Adipocyte (in vitro differentiated cells): ENCODE measurements around the gene NCOA4.

ENCODE experiments used
- DNase-seq: peaks from one replicate; pipeline ENCODE4 v3.0.0-alpha.2; 2015; ENCODE audit warnings: low read depth
- H3K27me3 ChIP-seq: replicated peaks from 2 replicates; pipeline ENCODE4 v1.7.0; 2013; ENCODE audit warnings: mild to moderate bottlenecking, low read length, moderate library complexity; ENCODE audit not compliant: control insufficient read depth, insufficient read depth
- H3K36me3 ChIP-seq: 2 replicates; pipeline ENCODE4 v1.7.0; 2013; ENCODE audit warnings: low read length, mild to moderate bottlenecking, moderate library complexity; ENCODE audit not compliant: control insufficient read depth, insufficient read depth, severe bottlenecking
- H3K4me1 ChIP-seq: 2 replicates; pipeline ENCODE4 v1.7.0; 2013; ENCODE audit warnings: mild to moderate bottlenecking, low read length, moderate library complexity; ENCODE audit not compliant: control insufficient read depth, insufficient read depth
- H3K4me3 ChIP-seq: 2 replicates; pipeline ENCODE4 v1.7.0; 2013; ENCODE audit warnings: mild to moderate bottlenecking, low read length, moderate library complexity
- H3K9ac ChIP-seq: 2 replicates; pipeline ENCODE4 v1.7.0; 2013; ENCODE audit warnings: mild to moderate bottlenecking, low read length, moderate library complexity
- H3K9me3 ChIP-seq: 2 replicates; pipeline ENCODE4 v1.7.0; 2013; ENCODE audit warnings: mild to moderate bottlenecking, low read length, moderate library complexity; ENCODE audit not compliant: control insufficient read depth

The NCOA4 gene

DNA sequence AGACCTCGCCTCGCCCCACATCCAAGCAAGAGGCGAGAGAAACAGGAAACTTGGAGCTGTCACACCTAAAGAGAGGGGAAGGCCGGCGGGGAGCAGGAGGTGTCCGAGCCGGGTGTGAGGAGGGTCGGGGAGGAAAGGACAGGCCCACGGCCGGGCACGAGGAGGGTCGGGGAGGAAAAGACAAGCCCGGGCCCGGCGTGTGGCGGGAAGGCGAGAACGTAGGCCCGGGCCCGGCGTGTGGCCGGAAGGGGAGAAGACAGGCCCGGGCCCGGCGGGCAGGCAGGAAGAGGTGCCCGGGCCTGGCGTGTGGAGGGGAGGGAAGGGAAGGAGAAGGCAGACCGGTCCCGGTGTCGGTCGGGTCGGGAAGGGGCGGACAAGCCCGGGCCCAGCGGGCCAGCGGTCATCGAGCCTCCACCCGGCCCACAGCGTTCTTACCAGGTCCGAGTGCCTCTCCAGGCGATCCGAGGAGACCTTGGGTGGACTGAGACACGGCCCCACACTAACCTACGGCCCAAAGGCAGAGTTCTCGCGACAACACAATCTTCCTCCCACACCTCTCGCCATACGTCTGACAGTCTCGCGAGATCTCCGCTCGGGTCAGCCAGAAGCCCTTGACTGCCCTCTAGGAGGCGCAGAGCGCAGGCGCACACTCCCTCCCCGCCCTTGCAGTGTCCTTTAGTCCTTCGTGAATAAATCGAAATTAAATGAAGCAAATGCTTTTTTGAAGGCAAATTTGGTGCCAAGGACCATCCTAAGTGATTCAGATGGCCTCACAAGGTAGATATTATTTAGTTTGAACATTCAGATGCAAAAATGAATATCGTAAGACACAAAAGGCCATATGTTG is at the start of gene NCOA4:
TSS of gene NCOA4 (minus strand) at position 533 of the 847 bp plus-strand sequence. CDS start 13,943 bp downstream, outside the sequence.
- peak; percentile 100 for DNase-seq

DNA sequence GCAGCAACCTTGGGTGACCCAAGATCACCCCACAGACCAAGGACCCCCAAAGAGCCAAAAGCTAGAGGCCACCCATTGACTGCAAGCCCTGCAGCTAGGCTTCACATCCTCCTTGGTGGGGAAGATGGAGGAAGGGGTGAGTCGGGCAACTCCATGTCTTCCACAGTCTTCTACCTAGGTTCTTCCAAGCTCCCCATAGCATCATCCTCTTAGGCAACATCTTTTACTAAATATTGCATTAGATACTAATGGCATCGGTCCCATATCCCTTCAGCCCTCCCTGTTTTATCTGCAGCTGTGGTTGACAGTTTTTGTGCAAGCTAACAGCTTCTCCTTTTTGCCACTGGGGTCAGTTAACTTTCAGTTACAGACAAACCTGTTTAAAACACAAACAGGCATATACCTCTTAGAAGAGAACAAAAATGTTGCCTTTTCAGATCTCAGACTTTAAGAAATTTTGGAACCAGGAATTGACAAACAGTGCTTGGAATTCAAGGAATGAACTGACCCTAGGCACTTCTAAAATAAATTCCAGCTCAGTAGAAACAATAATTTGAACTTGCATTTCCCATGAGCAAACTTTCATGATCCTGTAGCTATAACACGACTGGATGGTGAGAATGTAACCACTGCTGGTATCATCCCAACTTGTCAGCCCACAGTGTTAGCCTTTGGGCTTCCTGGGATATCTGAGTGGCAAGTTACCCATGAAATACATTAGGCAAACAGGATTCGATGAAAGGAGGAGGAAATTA is 49.6 kb upstream of the NCOA4 start:
- peak; percentile 7 for DNase-seq
- H3K4me1 ChIP-seq: peaks cover 6% of the 10 kb centered on the region
- peaks cover 8% of the 10 kb centered on the region for H3K27me3 ChIP-seq
- H3K36me3 ChIP-seq: no peaks in the 10 kb centered on the region
- no peaks in the 10 kb centered on the region for H3K9me3 ChIP-seq
- no peak overlapping the region for H3K9ac ChIP-seq
- no peak overlapping the region for H3K4me3 ChIP-seq

More for the DNA sequence above, at the start of gene NCOA4:
- Histone ChIP-seq H3K27me3 (no peaks in the 10 kb centered on the region), H3K9me3 (no peaks in the 10 kb centered on the region), H3K4me1 (peaks cover 47% of the 10 kb centered on the region), H3K4me3 (peak within 1 kb of the TSS; percentile 90), H3K9ac (peak within 1 kb of the TSS; percentile 96), H3K36me3 (no peaks in the 10 kb centered on the region)

DNA sequence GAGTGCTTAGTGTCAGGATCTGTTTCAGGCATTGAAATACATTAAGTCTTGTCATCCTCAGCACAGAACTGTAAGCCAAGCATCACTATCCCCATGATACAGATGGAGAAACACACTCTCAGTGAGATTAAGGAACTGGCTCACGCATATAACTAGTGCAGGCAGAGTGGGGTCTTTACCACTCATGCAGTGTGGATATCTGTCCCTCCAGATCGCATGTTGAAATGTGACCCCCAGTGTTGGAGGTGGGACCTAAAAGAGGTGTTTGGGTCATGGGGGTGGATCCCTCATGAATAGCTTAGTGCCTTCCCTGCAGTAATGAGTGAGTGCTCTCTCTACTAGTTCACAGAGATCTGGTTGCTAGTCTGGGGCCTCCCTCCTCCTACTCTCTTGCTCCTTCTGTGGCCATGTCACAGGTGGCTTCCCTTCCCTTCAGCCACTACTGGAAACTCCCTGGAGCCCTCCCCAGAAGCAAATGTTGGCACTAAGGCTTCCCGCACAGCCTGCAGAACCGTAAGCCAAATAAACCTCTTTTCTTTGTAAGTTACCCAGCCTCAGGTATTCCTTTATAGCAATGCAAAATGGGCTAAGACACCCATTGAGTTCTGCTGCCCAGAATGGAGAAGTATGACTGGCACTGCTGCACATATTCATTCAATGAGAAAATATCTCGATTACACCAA is 47.4 kb upstream of the NCOA4 start:
- H3K9me3 ChIP-seq: no peaks in the 10 kb centered on the region
- DNase-seq: no peak
- no peak overlapping the region for H3K9ac ChIP-seq
- H3K4me3 ChIP-seq: no peak overlapping the region
- H3K4me1 ChIP-seq: peaks cover 6% of the 10 kb centered on the region
- H3K36me3 ChIP-seq: no peaks in the 10 kb centered on the region
- H3K27me3 ChIP-seq: peaks cover 8% of the 10 kb centered on the region

DNA sequence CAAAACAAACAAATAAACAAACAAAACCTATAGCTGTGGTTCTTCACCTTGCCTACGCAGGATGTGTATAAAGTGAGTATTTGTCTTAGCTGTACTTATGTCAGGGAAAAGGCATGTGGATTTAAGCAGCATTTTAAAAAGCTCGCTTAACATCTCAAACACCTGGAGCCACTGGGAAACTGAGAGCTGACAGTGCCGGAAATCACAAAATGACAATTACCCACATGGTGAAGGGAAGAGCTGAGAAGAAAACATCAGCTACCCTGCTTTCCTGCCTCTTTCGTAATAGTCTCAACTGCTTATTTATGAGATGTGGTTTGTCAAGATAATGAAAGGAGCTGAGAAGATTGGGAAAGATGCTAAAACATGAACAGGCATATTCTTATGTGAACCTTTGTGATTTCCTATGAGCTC is 46.7 kb upstream of the NCOA4 start:
- Histone ChIP-seq H3K9ac (no peak overlapping the region), H3K4me3 (no peak overlapping the region), H3K9me3 (no peaks in the 10 kb centered on the region), H3K36me3 (no peaks in the 10 kb centered on the region), H3K4me1 (peaks cover 6% of the 10 kb centered on the region), H3K27me3 (peaks cover 8% of the 10 kb centered on the region)
- DNase-seq: peak; percentile 18

DNA sequence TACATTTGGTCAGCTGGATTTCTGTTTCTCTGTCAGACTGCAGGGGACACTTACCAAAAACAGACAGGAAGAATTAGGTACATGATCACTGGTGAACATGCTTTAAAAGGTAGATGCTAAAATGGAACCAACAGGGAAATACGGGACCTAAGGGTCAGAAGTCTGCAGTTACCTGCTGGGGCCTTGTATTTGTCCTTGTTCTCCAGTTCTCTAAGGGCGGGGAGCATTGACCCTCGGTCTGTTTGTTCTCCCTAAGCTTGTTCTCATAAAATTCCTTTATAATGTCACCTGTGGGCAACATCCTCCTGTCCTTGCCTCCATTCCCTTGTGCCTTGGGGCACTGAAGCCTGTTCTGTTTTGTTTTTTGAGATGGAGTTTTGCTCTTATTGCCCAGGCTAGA is 45.4 kb upstream of the NCOA4 start:
- Histone ChIP-seq H3K4me3 (no peak overlapping the region), H3K27me3 (peaks cover 8% of the 10 kb centered on the region), H3K9ac (no peak overlapping the region), H3K9me3 (no peaks in the 10 kb centered on the region), H3K36me3 (no peaks in the 10 kb centered on the region), H3K4me1 (peaks cover 6% of the 10 kb centered on the region)
- no peak for DNase-seq

DNA sequence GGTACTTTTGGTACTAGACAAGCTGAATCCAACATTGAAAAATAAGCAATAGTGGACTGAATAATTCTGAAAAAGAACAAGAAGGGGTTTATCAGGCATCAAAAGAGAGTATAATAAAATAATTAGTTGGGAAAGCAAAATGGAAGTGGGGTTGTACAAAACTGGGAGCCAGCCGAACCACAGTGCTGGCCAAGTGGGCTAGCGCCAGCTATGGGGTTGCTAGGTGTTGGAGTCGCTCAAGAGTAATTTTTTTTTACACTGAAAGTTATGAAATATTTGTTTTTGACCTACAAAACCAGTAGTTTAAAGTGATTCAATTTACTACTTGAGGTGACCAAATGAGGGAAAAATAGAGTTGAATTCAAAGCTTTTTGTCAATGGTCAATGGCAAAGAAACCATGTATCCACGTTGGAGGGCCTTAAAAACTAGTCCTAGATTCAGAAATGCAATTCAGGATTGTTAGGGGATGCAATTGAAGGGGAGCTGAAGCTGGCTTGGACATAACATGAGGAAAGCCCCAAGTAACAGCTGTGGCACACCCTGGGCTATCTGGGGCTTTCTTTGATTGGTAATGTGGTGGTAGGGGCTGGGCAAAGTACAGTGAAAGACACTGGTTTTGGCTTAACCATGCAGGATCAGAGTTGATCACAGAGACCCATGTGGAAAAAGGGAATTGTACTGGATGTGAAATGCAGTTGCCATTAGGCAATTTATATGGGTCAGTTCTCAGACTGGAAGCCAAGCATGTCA is 43.9 kb upstream of the NCOA4 start:
- no peak overlapping the region for H3K4me3 ChIP-seq
- H3K9me3 ChIP-seq: no peaks in the 10 kb centered on the region
- DNase-seq: no peak
- peaks cover 8% of the 10 kb centered on the region for H3K27me3 ChIP-seq
- no peaks in the 10 kb centered on the region for H3K36me3 ChIP-seq
- no peaks in the 10 kb centered on the region for H3K4me1 ChIP-seq
- no peak overlapping the region for H3K9ac ChIP-seq

DNA sequence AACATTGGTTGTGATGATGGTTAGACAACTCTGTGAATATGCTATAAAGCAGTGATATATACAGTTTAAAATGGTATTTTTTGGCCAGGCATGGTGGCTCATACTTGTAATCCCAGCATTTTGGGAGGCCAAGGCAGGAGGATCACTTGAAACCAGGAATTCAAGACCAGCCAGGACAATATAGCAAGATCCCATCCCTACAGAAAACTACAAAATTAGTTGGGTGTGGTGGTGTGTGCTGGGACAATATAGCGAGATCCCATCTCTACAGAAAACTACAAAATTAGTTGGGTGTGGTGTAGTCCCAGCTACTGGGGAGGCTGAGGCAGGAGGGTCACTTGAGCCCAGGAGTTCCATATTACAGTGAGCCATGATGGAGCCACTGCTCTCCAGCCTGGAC is 43.1 kb upstream of the NCOA4 start:
- Histone ChIP-seq H3K9ac (no peak overlapping the region), H3K27me3 (peaks cover 11% of the 10 kb centered on the region), H3K4me3 (no peak overlapping the region), H3K9me3 (no peaks in the 10 kb centered on the region), H3K4me1 (no peaks in the 10 kb centered on the region), H3K36me3 (no peaks in the 10 kb centered on the region)
- no peak for DNase-seq

DNA sequence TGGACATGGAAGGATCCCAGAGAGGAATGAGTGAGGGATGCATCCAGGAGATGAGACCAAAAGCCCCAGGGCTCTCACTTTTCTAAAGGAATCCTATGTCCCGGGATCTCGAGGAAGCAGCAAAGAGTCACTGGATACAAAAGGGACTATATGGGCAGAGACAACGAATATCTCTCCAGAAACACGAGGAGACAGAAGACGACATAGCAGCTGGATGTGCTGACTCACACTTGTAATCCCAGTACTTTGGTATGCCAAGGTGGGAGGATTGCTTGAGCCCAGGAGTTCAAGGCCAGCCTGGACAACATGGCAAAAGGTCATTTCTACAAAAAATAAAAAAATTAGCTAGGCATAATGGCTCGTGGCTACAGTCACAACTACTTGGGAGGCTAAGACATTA is 40.3 kb upstream of the NCOA4 start:
- Histone ChIP-seq H3K27me3 (peaks cover 6% of the 10 kb centered on the region), H3K9ac (no peak overlapping the region), H3K4me3 (no peak overlapping the region), H3K9me3 (no peaks in the 10 kb centered on the region), H3K36me3 (no peaks in the 10 kb centered on the region), H3K4me1 (no peaks in the 10 kb centered on the region)
- DNase-seq: no peak

DNA sequence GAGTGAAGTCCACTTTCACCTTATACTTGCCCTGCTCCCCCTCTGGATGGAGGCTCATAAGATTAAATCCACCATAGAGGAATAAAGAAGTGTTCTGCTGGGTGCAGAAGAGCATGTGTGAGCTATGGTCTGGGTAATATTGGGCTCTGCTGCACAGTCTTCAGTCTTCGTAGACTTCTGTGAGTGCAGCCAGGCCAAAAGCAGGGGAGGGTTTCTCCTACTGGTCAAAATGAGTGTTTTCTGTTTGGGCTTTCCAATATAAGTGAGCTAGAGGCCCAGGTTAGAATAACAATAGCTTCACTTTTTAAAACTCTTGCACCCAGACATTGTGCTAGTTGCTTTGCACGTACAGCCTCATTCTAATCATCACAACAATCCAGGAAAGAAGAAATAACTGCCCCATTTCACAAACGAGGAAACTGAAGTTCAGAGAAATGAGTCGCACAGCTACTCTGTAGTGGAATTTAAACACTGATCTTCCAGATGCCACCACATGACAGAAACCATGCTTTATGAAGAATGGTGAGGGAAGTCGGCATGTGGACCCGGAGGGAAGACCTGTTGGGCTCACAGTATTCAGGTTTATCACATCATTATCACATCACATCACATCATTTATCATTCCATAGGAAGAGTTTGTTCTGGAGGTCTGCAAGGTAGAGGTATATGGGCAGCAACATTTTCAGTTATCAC is 39.5 kb upstream of the NCOA4 start:
- no peaks in the 10 kb centered on the region for H3K36me3 ChIP-seq
- no peak overlapping the region for H3K4me3 ChIP-seq
- DNase-seq: no peak
- no peaks in the 10 kb centered on the region for H3K9me3 ChIP-seq
- peaks cover 6% of the 10 kb centered on the region for H3K27me3 ChIP-seq
- H3K9ac ChIP-seq: no peak overlapping the region
- H3K4me1 ChIP-seq: no peaks in the 10 kb centered on the region

DNA sequence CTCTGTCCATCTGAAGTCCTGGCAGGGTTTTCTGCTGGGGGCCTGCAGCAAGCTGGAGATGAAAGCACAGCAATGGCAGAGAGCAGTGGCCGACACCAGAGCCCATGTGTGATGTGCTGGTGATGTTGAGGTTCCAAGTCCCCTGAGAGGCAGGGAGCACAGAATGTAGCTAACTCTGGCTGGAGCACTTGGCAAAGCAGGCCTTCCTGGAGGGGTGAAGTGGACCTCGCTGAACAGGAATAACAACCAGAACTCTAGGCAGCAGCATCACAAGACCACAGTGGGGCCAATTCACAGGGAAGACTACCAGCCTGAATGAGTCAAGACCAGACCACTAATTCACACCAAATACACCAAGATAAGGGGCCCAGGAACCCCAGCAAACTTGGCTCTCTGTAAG is 38.5 kb upstream of the NCOA4 start:
- Histone ChIP-seq H3K27me3 (peaks cover 6% of the 10 kb centered on the region), H3K9ac (no peak overlapping the region), H3K36me3 (no peaks in the 10 kb centered on the region), H3K9me3 (no peaks in the 10 kb centered on the region), H3K4me3 (no peak overlapping the region), H3K4me1 (no peaks in the 10 kb centered on the region)
- no peak for DNase-seq
